HG03378 (cell line): ENCODE results near the gene TPP1.

Experiments
- ATAC-seq: cut with Tn5 transposase; IDR thresholded peaks from one replicate; pipeline ENCODE4 v1.9.1; 2021; ENCODE audit warnings: mild to moderate bottlenecking, moderate library complexity; ENCODE audit not compliant: unreplicated experiment

Gene TPP1

GRCh38 chr11:6647836-6648235 lies 28.6 kb upstream of the TPP1 start:
- no peak for ATAC-seq

GRCh38 chr11:6646918-6647679 lies 27.9 kb upstream of the TPP1 start:
- ATAC-seq: peak; percentile 90

- no peak for ATAC-seq
Measured at GRCh38 chr11:6646576-6646917, 27.3 kb upstream of the TPP1 start.

DNA sequence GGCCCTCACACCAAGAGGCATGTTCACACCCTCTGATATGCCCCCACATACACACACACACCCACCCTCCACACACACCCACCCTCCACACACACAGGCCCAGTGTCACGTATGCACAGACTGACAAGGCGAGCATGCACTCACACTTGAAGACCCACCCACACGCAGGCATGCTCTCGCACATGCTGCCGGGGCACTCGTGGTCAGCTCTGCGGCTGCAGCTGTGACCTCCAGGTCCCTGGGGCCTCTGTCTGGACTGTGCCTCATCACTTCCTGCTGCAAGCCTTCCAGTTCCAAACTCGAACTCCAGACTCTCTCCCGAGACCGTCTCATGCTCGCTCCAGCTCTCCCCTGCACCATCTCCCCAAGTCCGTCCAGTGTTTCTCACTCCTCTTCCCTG lies 26.8 kb upstream of the TPP1 start:
- peak; percentile 47 for ATAC-seq

DNA sequence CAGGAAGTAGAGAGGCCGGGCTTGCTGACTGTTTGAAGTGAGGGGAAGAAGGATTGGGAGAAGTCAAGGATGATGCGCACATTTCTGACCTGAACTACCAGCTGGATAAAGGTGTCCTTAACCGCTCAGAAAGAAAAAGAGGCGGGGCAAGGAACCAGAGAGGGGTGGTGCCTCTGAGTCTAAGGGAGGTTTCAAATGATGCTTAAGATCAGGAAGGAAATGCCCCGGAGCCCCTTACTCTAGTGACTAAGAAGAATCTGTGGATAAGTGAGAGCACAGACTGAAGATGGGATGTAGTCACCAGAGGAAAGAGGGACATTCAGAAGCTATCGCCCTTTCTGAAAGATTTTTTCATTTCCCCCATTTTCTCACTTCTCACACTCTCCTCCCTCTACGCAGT lies 23.7 kb upstream of the TPP1 start:
- ATAC-seq: no peak

- no peak for ATAC-seq
Measured at GRCh38 chr11:6640985-6641701, 21.9 kb upstream of the TPP1 start.

GRCh38 chr11:6640036-6640984 lies 21.1 kb upstream of the TPP1 start:
- ATAC-seq: no peak

DNA sequence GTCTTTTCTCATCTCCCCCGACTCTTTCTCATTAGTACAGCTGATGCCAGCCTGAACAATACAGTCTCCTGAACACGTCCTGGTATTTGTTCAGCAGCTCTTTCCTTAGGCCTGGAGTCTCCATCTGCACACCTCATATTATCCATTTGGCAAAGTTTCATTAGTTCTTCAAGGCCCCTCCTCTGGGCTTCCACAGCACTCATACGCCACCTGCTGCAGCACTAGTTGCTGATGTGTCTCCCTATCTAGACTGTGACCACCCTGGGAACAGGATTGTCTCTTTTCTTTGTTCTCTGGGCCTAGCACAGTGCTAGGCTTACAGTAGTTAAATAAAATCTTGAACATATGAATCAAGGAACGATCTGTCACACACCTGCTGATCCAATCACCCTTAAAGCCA lies 19.2 kb upstream of the TPP1 start:
- ATAC-seq: no peak

GRCh38 chr11:6637871-6638270 lies 18.6 kb upstream of the TPP1 start:
- ATAC-seq: no peak

- no peak for ATAC-seq
Measured at GRCh38 chr11:6636480-6636879, 17.3 kb upstream of the TPP1 start.

DNA sequence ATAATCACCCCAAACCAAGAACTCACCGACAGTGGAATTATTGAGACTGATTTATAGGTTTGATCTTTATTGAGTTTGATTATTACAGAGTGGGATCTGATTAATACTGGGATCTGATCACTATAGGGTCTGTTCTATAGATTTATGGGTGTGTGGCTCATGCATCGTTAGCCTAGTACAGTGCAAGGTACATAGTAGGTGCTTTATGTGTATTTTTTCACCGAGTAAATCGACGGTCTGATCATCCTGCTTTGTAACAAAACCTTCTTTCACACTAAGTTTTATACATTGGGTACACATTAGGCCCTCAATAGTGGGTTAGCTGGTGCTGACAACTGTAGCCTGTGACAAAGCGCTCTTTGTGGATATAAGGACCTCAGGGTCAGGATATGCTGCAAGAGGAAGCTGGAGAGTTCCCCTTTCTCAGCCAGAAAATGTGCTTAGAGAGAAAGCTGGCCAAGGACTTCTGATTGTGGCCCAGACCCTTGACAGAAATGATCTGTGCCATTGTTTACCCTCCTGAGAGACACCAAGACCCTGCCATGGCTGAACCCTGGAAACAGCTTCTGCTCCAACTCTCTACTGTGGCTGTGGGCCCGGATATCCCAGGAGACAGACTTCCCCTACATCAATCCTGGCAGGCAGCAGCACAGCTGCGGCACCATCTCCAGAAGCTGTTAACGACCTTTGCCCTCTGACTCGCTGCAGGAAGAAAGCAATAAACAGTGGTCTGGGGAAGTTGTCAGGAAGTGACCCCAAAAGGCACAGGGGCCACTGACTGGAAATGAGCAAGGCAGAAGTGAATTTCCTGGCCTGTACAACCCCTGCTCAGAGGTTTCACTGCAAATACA lies 16.1 kb upstream of the TPP1 start:
- no peak for ATAC-seq

DNA sequence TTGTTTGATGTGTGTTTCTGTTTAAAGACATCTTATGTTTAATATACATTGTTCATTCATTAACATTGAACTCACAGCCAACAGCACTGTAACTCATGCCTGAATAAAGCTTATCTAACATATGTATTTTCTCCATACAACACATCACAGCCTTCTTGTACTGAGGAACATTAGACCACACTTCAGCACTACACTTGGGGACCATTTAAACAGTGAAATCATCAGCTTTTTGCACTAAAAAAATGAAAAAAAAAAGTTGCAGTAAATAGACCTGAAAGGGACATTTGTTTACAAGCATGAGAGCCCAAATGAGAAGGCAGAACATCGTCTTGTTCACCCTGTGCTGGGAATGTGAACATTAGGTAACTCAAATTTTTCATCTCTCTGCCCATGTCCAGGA lies 15.3 kb upstream of the TPP1 start:
- no peak for ATAC-seq

DNA sequence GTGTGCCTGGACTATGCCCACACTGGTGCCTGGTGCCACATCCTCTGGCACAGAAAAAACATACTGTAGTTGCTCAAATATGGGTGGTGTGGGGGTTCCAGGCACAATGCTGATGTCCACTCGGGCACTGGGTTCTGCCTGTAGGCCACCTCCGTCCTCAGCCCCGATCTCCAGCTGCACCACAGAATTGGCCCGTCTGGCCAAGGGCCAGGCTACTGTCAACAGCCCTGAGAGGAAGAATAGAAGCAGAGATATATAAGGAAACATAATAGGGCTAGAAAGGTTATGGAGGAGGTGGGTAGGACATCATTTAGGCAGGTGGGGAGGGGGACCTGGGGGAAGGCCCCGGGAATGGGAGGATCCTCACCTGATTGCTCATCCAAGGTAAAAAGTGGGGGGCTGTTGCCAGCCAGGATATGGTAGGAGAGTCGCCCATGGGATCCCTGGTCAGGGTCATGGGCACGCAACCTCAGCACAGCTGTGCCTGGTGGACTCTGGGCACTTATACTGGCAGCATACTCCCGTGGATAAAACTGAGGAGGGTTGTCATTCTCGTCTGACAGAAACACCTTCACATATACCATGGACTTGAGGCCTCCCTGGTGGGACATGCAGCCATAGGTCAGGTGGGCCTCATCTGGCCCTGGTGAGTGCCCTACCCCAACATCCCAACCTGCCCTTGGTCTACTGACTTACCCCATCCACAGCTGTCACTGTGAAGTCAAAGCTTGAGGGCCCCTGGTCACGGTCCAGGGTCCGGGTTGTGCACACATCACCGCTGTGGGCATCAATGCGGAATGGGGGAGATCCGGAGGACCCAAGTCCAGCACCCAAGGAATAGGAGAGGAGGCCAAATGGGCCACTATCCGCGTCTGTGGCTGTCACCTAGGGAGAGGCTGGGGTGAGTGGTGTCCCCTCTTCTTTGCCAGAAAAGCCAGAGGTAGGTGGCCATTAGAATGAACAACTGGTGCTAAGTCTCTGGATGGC lies 14.5 kb upstream of the TPP1 start:
- no peak for ATAC-seq

GRCh38 chr11:6632116-6633073 lies 13.2 kb upstream of the TPP1 start:
- no peak for ATAC-seq

- ATAC-seq: no peak
Measured at GRCh38 chr11:6631361-6631890, 12.2 kb upstream of the TPP1 start.

GRCh38 chr11:6630632-6631291 lies 11.5 kb upstream of the TPP1 start:
- no peak for ATAC-seq

DNA sequence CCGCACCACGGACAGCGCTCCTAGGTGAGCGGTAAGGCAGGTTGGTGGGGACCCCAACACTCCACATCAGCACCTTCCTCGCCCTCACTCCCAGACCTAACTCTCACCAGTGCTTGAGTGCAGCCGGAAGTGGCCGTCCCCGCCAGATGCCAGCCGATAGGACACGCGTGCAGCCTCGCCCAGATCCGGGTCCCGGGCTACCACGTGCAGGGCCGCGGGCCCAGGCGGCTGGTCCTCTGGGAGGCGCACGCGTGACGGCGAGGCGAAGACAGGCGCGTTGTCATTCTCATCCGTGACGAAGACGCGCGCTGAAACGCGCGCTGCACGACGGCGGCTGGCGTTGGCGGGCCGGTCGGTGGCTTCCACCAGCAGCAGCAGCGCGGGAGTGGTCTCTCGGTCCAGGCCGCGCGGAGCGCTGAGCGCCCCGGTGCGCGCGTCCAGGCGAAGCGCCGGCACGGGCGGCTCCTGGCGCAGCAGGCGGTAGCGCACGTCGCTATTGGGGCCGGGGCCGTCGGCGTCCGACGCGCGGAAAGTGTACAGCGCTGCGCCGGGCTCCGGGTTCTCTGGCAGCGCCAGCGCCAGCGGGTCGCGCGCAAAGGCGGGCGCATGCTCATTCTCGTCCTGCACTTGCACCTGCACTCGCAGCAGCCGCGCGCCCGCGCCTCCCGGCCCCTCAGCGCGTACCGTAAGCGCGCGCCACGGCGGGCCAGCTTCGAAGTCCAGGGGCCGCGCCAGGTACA lies 10.8 kb upstream of the TPP1 start:
- ATAC-seq: no peak
